Natural killer cell (primary cell): ENCODE results near the gene DNM2. TPM values are rescaled to one million over a fixed set of nuclear protein-coding genes. Genes with fewer than 3 reads are reported as not detected.
"Not testable (repeated sequence)": the region's sequence is repeated elsewhere in the genome, so short reads cannot be mapped to it uniquely, and the experiment has no call there.

Experiments used
- ATAC-seq, 3 donors: fragments of 150-1000 bp in 2 of 3; fragments of 200-7000 bp in 1 of 3; cut with Tn5 transposase; 1 replicate in 1 of 3; 2 replicates in 2 of 3; pipeline ENCODE4 v1.10.0; 2021; ENCODE audit warnings: mild to moderate bottlenecking in 2 of 3, moderate library complexity in 2 of 3
- DNase-seq, 2 donors: peaks; one replicate each; pipeline versions ENCODE4 v3.0.0 to v3.0.0-alpha.2; 2013 to 2021; ENCODE audit warnings: mixed read lengths in 1 of 2
- H3K27ac ChIP-seq: one replicate; pipeline ENCODE4 v1.5.1; 2013; ENCODE audit warnings: mild to moderate bottlenecking, low read length
- H3K27me3 ChIP-seq: one replicate; pipeline ENCODE4 v1.6.1; 2013; ENCODE audit warnings: low read length; ENCODE audit not compliant: control insufficient read depth, insufficient read depth
- H3K36me3 ChIP-seq: one replicate; pipeline ENCODE4 v1.6.1; 2013; ENCODE audit warnings: low read length; ENCODE audit not compliant: control insufficient read depth, insufficient read depth
- H3K4me1 ChIP-seq: one replicate; pipeline ENCODE4 v1.6.1; 2013; ENCODE audit warnings: low read length; ENCODE audit not compliant: control insufficient read depth, insufficient read depth
- H3K4me3 ChIP-seq: one replicate; pipeline ENCODE4 v1.5.1; 2013; ENCODE audit warnings: low read length
- H3K9me3 ChIP-seq: one replicate; pipeline ENCODE4 v1.6.1; 2013; ENCODE audit warnings: low read length; ENCODE audit not compliant: control insufficient read depth, insufficient read depth
- H3K27ac Mint-ChIP-seq, 2 donors: one replicate each; pipeline ENCODE4 v1.8.0; 2022; ENCODE audit warnings: mild to moderate bottlenecking in 2 of 2, mixed read lengths in 2 of 2, moderate library complexity in 1 of 2
- H3K27me3 Mint-ChIP-seq, 2 donors: one replicate each; pipeline ENCODE4 v1.8.0; 2022; ENCODE audit warnings: low read depth in 2 of 2, mixed read lengths in 2 of 2
- H3K36me3 Mint-ChIP-seq: one replicate; pipeline ENCODE4 v1.8.0; 2022; ENCODE audit warnings: mixed read lengths
- H3K4me1 Mint-ChIP-seq, 2 donors: one replicate each; pipeline ENCODE4 v1.8.0; 2022; ENCODE audit warnings: mixed read lengths in 2 of 2
- H3K4me3 Mint-ChIP-seq: one replicate; pipeline ENCODE4 v1.8.0; 2022; ENCODE audit warnings: mild to moderate bottlenecking, moderate library complexity, mixed read lengths
- H3K9me3 Mint-ChIP-seq, 2 donors: one replicate each; pipeline ENCODE4 v1.8.0; 2022; ENCODE audit warnings: mixed read lengths in 2 of 2
- CTCF ChIP-seq: fragments of 200-600 bp; IDR thresholded peaks from one replicate; pipeline ENCODE4 v1.8.0; 2022; ENCODE audit warnings: antibody characterized with exemption
- WGBS: methylation state at CpG from one replicate; pipeline ENCODE4 v1.1.7; 2013; ENCODE audit warnings: missing lambda C conversion rate; ENCODE audit not compliant: insufficient coverage; 5-methylcytosine and 5-hydroxymethylcytosine counted together
- intact Hi-C: fragments of 100-400 bp; cut with micrococcal nuclease; formaldehyde crosslinking; loops from one replicate; pipeline ENCODE4 v1.14.2; 2022
- total RNA-seq, 4 donors: library from RNA; stranded (reverse); fragments of 120-200 nt in 1 of 4; gene quantifications; one replicate each; pipeline versions ENCODE4 v1.2.3 to v1.2.4, GENCODE V29; 2013 to 2022

Gene DNM2
- total RNA-seq, 3 donors from 2014 or later (not counting 1 experiment from before 2014, with no cell fraction given): 419 to 491 (median 428) TPM

- DNase-seq (peak in 1 of 2 donors; percentile 29), ATAC-seq (no peak)
- peak overlapping the region; percentile 98 to 100 for H3K27ac Mint-ChIP-seq
- H3K4me1 ChIP-seq: peaks cover 20% of the 10 kb centered on the region
- peaks cover 14 to 18% of the 10 kb centered on the region in 2 donors for H3K4me1 Mint-ChIP-seq
- intact Hi-C loops: no loop called here
- H3K27me3 Mint-ChIP-seq: no peaks in the 10 kb centered on the region
- H3K9me3 ChIP-seq: no peaks in the 10 kb centered on the region
- 71% methylated on average over 32 of the region's 32 CpGs for WGBS
- no peaks in the 10 kb centered on the region for H3K36me3 Mint-ChIP-seq
- no peak for TF ChIP-seq CTCF
- H3K9me3 Mint-ChIP-seq: no peaks in the 10 kb centered on the region
- peak overlapping the region; percentile 65 for H3K4me3 ChIP-seq
- H3K36me3 ChIP-seq: peaks cover 23% of the 10 kb centered on the region
- peak overlapping the region; percentile 91 for H3K4me3 Mint-ChIP-seq
- peak overlapping the region; percentile 94 for H3K27ac ChIP-seq
- H3K27me3 ChIP-seq: no peaks in the 10 kb centered on the region
These were observed 117.3 kb downstream of the DNM2 start for GRCh38 chr19:10835089-10835753.

- Mint-ChIP-seq H3K9me3 (no peaks in the 10 kb centered on the region), H3K4me1 (peaks cover 14 to 18% of the 10 kb centered on the region in 2 donors), H3K36me3 (no peaks in the 10 kb centered on the region), H3K27me3 (no peaks in the 10 kb centered on the region), H3K27ac (peak within 1 kb of the TSS; percentile 98 to 100), H3K4me3 (peak within 1 kb of the TSS; percentile 91)
- H3K4me1 ChIP-seq: peaks cover 20% of the 10 kb centered on the region
- H3K27me3 ChIP-seq: no peaks in the 10 kb centered on the region
- DNase-seq (peak; percentile 94 to 98), ATAC-seq (peak; percentile 86 to 95 (median 86))
- H3K4me3 ChIP-seq: peak within 1 kb of the TSS; percentile 65
- peak within 1 kb of the TSS; percentile 94 for H3K27ac ChIP-seq
- H3K9me3 ChIP-seq: no peaks in the 10 kb centered on the region
- TF ChIP-seq CTCF: no peak
- peaks cover 18% of the 10 kb centered on the region for H3K36me3 ChIP-seq
- WGBS: under 1% methylated on average over 50 of the region's 50 CpGs
- intact Hi-C loops: loop anchor here (1.0 to 2.0 kb wide), 3 partner anchors 35 to 119 kb away; partner anchors contain the start of gene CARM1
These were observed 118.0 kb downstream of the DNM2 start, which contains the start of gene TMED1 for GRCh38 chr19:10835754-10836478. TMED1 (minus strand) TSS chr19:10836212; CDS start chr19:10836191, 21 bp downstream.

GRCh38 chr19:10836479-10837330 lies 118.8 kb downstream of the DNM2 start:
- intact Hi-C loops: loop anchor here (1.0 to 2.0 kb wide), 3 partner anchors 34 to 119 kb away; partner anchors contain the start of gene CARM1
- WGBS: 40% methylated on average over 38 of the region's 38 CpGs
- no peak for TF ChIP-seq CTCF
- Histone ChIP-seq H3K4me1 (peaks cover 20% of the 10 kb centered on the region), H3K9me3 (no peaks in the 10 kb centered on the region), H3K27ac (peak overlapping the region; percentile 94), H3K4me3 (peak overlapping the region; percentile 65), H3K27me3 (no peaks in the 10 kb centered on the region), H3K36me3 (peaks cover 13% of the 10 kb centered on the region)
- H3K27me3 Mint-ChIP-seq: no peaks in the 10 kb centered on the region
- peak in 1 of 2 donors; percentile 88 for DNase-seq
- H3K4me3 Mint-ChIP-seq: peak overlapping the region; percentile 91
- ATAC-seq: peak; percentile 36 to 41 (median 37)
- peaks cover 14 to 18% of the 10 kb centered on the region in 2 donors for H3K4me1 Mint-ChIP-seq
- no peaks in the 10 kb centered on the region for H3K36me3 Mint-ChIP-seq
- peak overlapping the region; percentile 98 to 100 for H3K27ac Mint-ChIP-seq
- no peaks in the 10 kb centered on the region for H3K9me3 Mint-ChIP-seq

- H3K4me1 Mint-ChIP-seq: peaks cover 14 to 18% of the 10 kb centered on the region in 2 donors
- not testable (repeated sequence) for H3K36me3 ChIP-seq, H3K4me3 ChIP-seq, H3K27ac Mint-ChIP-seq, H3K27me3 Mint-ChIP-seq, H3K4me3 Mint-ChIP-seq, ATAC-seq, DNase-seq, H3K9me3 ChIP-seq, H3K27ac ChIP-seq, H3K27me3 ChIP-seq, H3K9me3 Mint-ChIP-seq, H3K36me3 Mint-ChIP-seq
- intact Hi-C loops: loop anchor here (2.0 kb wide), 1 partner anchor 33 kb away; the partner anchor contains the start of gene CARM1
- peaks cover 20% of the 10 kb centered on the region for H3K4me1 ChIP-seq
- WGBS: 97% methylated on average over 6 of the region's 7 CpGs
These were observed 119.8 kb downstream of the DNM2 start for GRCh38 chr19:10837649-10838048.
